HFFc6 (cell line): ENCODE data around the gene GLIS1. TPM values are rescaled to one million over a fixed set of nuclear protein-coding genes. Genes with fewer than 3 reads are reported as not detected.

Experiments
- DNase-seq: peaks from one replicate; pipeline ENCODE4 v3.0.0-alpha.2; 2018
- H3K27ac Mint-ChIP-seq: 2 replicates; pipeline ENCODE4 v1.8.0; 2020; ENCODE audit warnings: mild to moderate bottlenecking, mixed read lengths
- H3K27me3 Mint-ChIP-seq: 2 replicates; pipeline ENCODE4 v1.8.0; 2021; ENCODE audit warnings: mild to moderate bottlenecking, moderate library complexity, mixed read lengths; ENCODE audit not compliant: insufficient read depth
- H3K36me3 Mint-ChIP-seq: 2 replicates; pipeline ENCODE4 v1.8.0; 2021; ENCODE audit warnings: low read depth, mixed read lengths
- H3K4me1 Mint-ChIP-seq: 2 replicates; pipeline ENCODE4 v1.8.0; 2020; ENCODE audit warnings: low read depth, mixed read lengths
- H3K4me3 Mint-ChIP-seq: 2 replicates; pipeline ENCODE4 v1.8.0; 2020; ENCODE audit warnings: mild to moderate bottlenecking, moderate library complexity, mixed read lengths
- H3K9me3 Mint-ChIP-seq: 2 replicates; pipeline ENCODE4 v1.8.0; 2020; ENCODE audit warnings: mild to moderate bottlenecking, mixed read lengths
- CTCF ChIP-seq: fragments of 200-600 bp; sonication (generic); IDR thresholded peaks from 2 replicates; pipeline ENCODE4 v1.5.0; 2021; ENCODE audit warnings: antibody characterized with exemption, mild to moderate bottlenecking
- total RNA-seq, 6 experiments: library from RNA; stranded (reverse); fragmentation: NEBNext Ultra II Directional; extraction: Animal tissue kit (Norgen Biotek cat#: 25700); gene quantifications; 2 replicates in 1 of 6; 3 replicates in 5 of 6; pipeline ENCODE4 v1.2.3, GENCODE V29; 2021

GLIS1 gene
- total RNA-seq, 6 experiments from 2014 or later = 1.1 to 1.9 (median 1.2) TPM

- TF ChIP-seq CTCF = no peak
- Mint-ChIP-seq H3K4me1 (no peaks in the 10 kb centered on the region), H3K4me3 (no peak overlapping the region), H3K27ac (no peak overlapping the region), H3K27me3 (peaks cover 24% of the 10 kb centered on the region), H3K9me3 (no peaks in the 10 kb centered on the region; the same call in 1 of the 2 replicates), H3K36me3 (no peaks in the 10 kb centered on the region; the same call in 1 of the 2 replicates)
- no peak for DNase-seq
Observed at GRCh38 chr1:53710584-53710983, 28.4 kb downstream of the GLIS1 start.

- H3K27me3 Mint-ChIP-seq = peaks cover 25% of the 10 kb centered on the region
- no peak for DNase-seq
- H3K36me3 Mint-ChIP-seq = no peaks in the 10 kb centered on the region; the same call in 1 of the 2 replicates
- H3K4me3 Mint-ChIP-seq = no peak overlapping the region
- H3K27ac Mint-ChIP-seq = no peak overlapping the region
- H3K9me3 Mint-ChIP-seq = no peaks in the 10 kb centered on the region; the same call in 1 of the 2 replicates
- H3K4me1 Mint-ChIP-seq = no peaks in the 10 kb centered on the region
- TF ChIP-seq CTCF = no peak
Observed at GRCh38 chr1:53708687-53709086, 30.3 kb downstream of the GLIS1 start.

GRCh38 chr1:53706356-53706755, 32.6 kb downstream of the GLIS1 start:
- no peaks in the 10 kb centered on the region for H3K9me3 Mint-ChIP-seq
- no peak overlapping the region for H3K4me3 Mint-ChIP-seq
- H3K27me3 Mint-ChIP-seq = peaks cover 17% of the 10 kb centered on the region
- H3K4me1 Mint-ChIP-seq = no peaks in the 10 kb centered on the region
- H3K27ac Mint-ChIP-seq = no peak overlapping the region
- no peak for TF ChIP-seq CTCF
- no peaks in the 10 kb centered on the region for H3K36me3 Mint-ChIP-seq
- DNase-seq = no peak

- TF ChIP-seq CTCF = no peak
- Mint-ChIP-seq H3K9me3 (no peaks in the 10 kb centered on the region), H3K27ac (no peak overlapping the region), H3K36me3 (no peaks in the 10 kb centered on the region), H3K4me3 (no peak overlapping the region), H3K27me3 (peaks cover 11% of the 10 kb centered on the region), H3K4me1 (no peaks in the 10 kb centered on the region)
- DNase-seq = no peak
Observed at GRCh38 chr1:53705446-53706096, 33.4 kb downstream of the GLIS1 start.

GRCh38 chr1:53704804-53705445, 34.0 kb downstream of the GLIS1 start:
- Mint-ChIP-seq H3K27ac (no peak overlapping the region), H3K9me3 (no peaks in the 10 kb centered on the region), H3K4me3 (no peak overlapping the region), H3K27me3 (peaks cover 11% of the 10 kb centered on the region), H3K4me1 (no peaks in the 10 kb centered on the region), H3K36me3 (no peaks in the 10 kb centered on the region)
- no peak for DNase-seq
- TF ChIP-seq CTCF = no peak
